H9 (cell line): Measurements from ENCODE around the gene NR2F1-AS1. TPM values are rescaled to one million over a fixed set of nuclear protein-coding genes. Genes with fewer than 3 reads are reported as not detected.

Experiments used
- DNase-seq: peaks from one replicate; pipeline ENCODE4 v3.0.0-alpha.2; 2017
- H2AFZ ChIP-seq: one replicate; pipeline ENCODE4 v1.6.1; 2013; ENCODE audit warnings: mild to moderate bottlenecking, low read length, control low read depth, moderate library complexity
- H2AK5ac ChIP-seq: 2 replicates; pipeline ENCODE4 v1.6.1; 2013; ENCODE audit warnings: low read length, control low read depth, mixed read lengths; ENCODE audit not compliant: insufficient read length
- H2BK120ac ChIP-seq: one replicate; pipeline ENCODE4 v1.6.1; 2013; ENCODE audit warnings: low read depth, mild to moderate bottlenecking, low read length, control low read depth, inconsistent platforms; ENCODE audit not compliant: poor library complexity, severe bottlenecking
- H2BK12ac ChIP-seq: 2 replicates; pipeline ENCODE4 v1.6.1; 2013; ENCODE audit warnings: low read length, control low read depth, mixed read lengths, low read depth; ENCODE audit not compliant: insufficient read length
- H2BK15ac ChIP-seq: 2 replicates; pipeline ENCODE4 v1.6.1; 2013; ENCODE audit warnings: low read depth, low read length, control low read depth
- H2BK20ac ChIP-seq: one replicate; pipeline ENCODE4 v1.6.1; 2013; ENCODE audit warnings: low read depth, mild to moderate bottlenecking, low read length, control low read depth, inconsistent platforms; ENCODE audit not compliant: poor library complexity, severe bottlenecking
- H2BK5ac ChIP-seq: 2 replicates; pipeline ENCODE4 v1.6.1; 2013; ENCODE audit warnings: low read length, control low read depth, mixed read lengths; ENCODE audit not compliant: insufficient read length
- H3K14ac ChIP-seq: 2 replicates; pipeline ENCODE4 v1.6.1; 2013; ENCODE audit warnings: low read length, control low read depth; ENCODE audit not compliant: insufficient read depth
- H3K18ac ChIP-seq: 2 replicates; pipeline ENCODE4 v1.6.1; 2013; ENCODE audit warnings: low read depth, mild to moderate bottlenecking, mixed read lengths, low read length, control low read depth; ENCODE audit not compliant: insufficient read length
- H3K23ac ChIP-seq: 2 replicates; pipeline ENCODE4 v1.6.1; 2013; ENCODE audit warnings: low read length, control low read depth, mixed read lengths, low read depth; ENCODE audit not compliant: insufficient read length
- H3K23me2 ChIP-seq: 2 replicates; pipeline ENCODE4 v1.6.1; 2013; ENCODE audit warnings: low read depth, mild to moderate bottlenecking, mixed read lengths, low read length, control low read depth; ENCODE audit not compliant: insufficient read length, poor library complexity, severe bottlenecking
- H3K27ac ChIP-seq: 2 replicates; pipeline ENCODE4 v1.5.1; 2013; ENCODE audit warnings: low read length, control low read depth, mixed read lengths, low read depth; ENCODE audit not compliant: insufficient read length
- H3K27me3 ChIP-seq: 2 replicates; pipeline ENCODE4 v1.6.1; 2013; ENCODE audit warnings: low read length, control low read depth, inconsistent platforms; ENCODE audit not compliant: insufficient read depth
- H3K4ac ChIP-seq: 2 replicates; pipeline ENCODE4 v1.6.1; 2013; ENCODE audit warnings: low read depth, mild to moderate bottlenecking, control low read depth, inconsistent platforms, low read length, moderate library complexity
- H3K4me1 ChIP-seq: 2 replicates; pipeline ENCODE4 v1.6.1; 2013; ENCODE audit warnings: low read length, control low read depth, inconsistent platforms; ENCODE audit not compliant: insufficient read depth
- H3K4me2 ChIP-seq: 2 replicates; pipeline ENCODE4 v1.6.1; 2013; ENCODE audit warnings: low read length, control low read depth, mixed read lengths; ENCODE audit not compliant: insufficient read length, insufficient read depth
- H3K56ac ChIP-seq: 2 replicates; pipeline ENCODE4 v1.6.1; 2013; ENCODE audit warnings: low read depth, mild to moderate bottlenecking, mixed read lengths, low read length, control low read depth; ENCODE audit not compliant: insufficient read length
- H3K79me1 ChIP-seq: 2 replicates; pipeline ENCODE4 v1.6.1; 2013; ENCODE audit warnings: low read depth, mild to moderate bottlenecking, moderate library complexity, low read length, control low read depth, inconsistent platforms; ENCODE audit not compliant: insufficient read depth, poor library complexity, severe bottlenecking
- H3K79me2 ChIP-seq: 2 replicates; pipeline ENCODE4 v1.6.1; 2013; ENCODE audit warnings: low read length, control low read depth, inconsistent platforms; ENCODE audit not compliant: insufficient read depth
- H3K9ac ChIP-seq: 2 replicates; pipeline ENCODE4 v1.6.1; 2013; ENCODE audit warnings: low read length, control low read depth, mixed read lengths; ENCODE audit not compliant: insufficient read length; ENCODE audit errors: extremely low read depth
- H3K9me3 ChIP-seq: one replicate; pipeline ENCODE4 v1.6.1; 2013; ENCODE audit warnings: low read depth, low read length, inconsistent platforms; ENCODE audit not compliant: control insufficient read depth
- H3T11ph ChIP-seq: one replicate; pipeline ENCODE4 v1.6.1; 2013; ENCODE audit warnings: mild to moderate bottlenecking, low read length, control low read depth, inconsistent platforms
- H4K20me1 ChIP-seq: one replicate; pipeline ENCODE4 v1.6.1; 2013; ENCODE audit not compliant: control insufficient read depth, insufficient read length, insufficient read depth
- H4K5ac ChIP-seq: 2 replicates; pipeline ENCODE4 v1.6.1; 2013; ENCODE audit warnings: low read depth, mild to moderate bottlenecking, mixed read lengths, low read length, control low read depth; ENCODE audit not compliant: insufficient read length
- H4K8ac ChIP-seq: replicated peaks from 2 replicates; pipeline ENCODE4 v1.6.1; 2013; ENCODE audit warnings: low read length, control low read depth, mixed read lengths, low read depth; ENCODE audit not compliant: insufficient read length
- H4K91ac ChIP-seq: 2 replicates; pipeline ENCODE4 v1.6.1; 2013; ENCODE audit warnings: low read depth, mild to moderate bottlenecking, moderate library complexity, mixed read lengths, low read length, control low read depth; ENCODE audit not compliant: insufficient read length
- H3K27ac Mint-ChIP-seq, 3 experiments: 2 replicates in 2 of 3; 3 replicates in 1 of 3; pipeline ENCODE4 v1.8.0; 2020 to 2021; ENCODE audit warnings: mixed read lengths in 3 of 3, mild to moderate bottlenecking in 1 of 3, moderate library complexity in 1 of 3
- H3K27me3 Mint-ChIP-seq: 2 replicates; pipeline ENCODE4 v1.8.0; 2021; ENCODE audit warnings: low read depth, mild to moderate bottlenecking, moderate library complexity, mixed read lengths
- H3K36me3 Mint-ChIP-seq, 3 experiments: 2 replicates in 2 of 3; 3 replicates in 1 of 3; pipeline ENCODE4 v1.8.0; 2020 to 2021; ENCODE audit warnings: low read depth in 3 of 3, mixed read lengths in 3 of 3; ENCODE audit not compliant: insufficient read depth in 1 of 3
- H3K4me1 Mint-ChIP-seq, 2 experiments: 2 replicates each; pipeline ENCODE4 v1.8.0; 2020; ENCODE audit warnings: mixed read lengths in 2 of 2
- H3K4me3 Mint-ChIP-seq, 2 experiments: 2 replicates in 1 of 2; 3 replicates in 1 of 2; pipeline ENCODE4 v1.8.0; 2020 to 2021; ENCODE audit warnings: mild to moderate bottlenecking in 2 of 2, mixed read lengths in 2 of 2, moderate library complexity in 1 of 2
- H3K9me3 Mint-ChIP-seq, 2 experiments: 2 replicates in 1 of 2; 3 replicates in 1 of 2; pipeline ENCODE4 v1.8.0; 2020; ENCODE audit warnings: mild to moderate bottlenecking in 2 of 2, mixed read lengths in 2 of 2, moderate library complexity in 1 of 2
- CTCF ChIP-seq: fragments of 200-600 bp; sonication (generic); conservative IDR thresholded peaks from 3 replicates; pipeline ENCODE4 v1.8.0; 2021; ENCODE audit warnings: antibody characterized with exemption, mild to moderate bottlenecking
- WGBS: extraction: QIAGEN DNeasy Blood & Tissue Kit; methylation state at CpG from one replicate; pipeline ENCODE4 v1.1.7; 2013; ENCODE audit warnings: missing lambda C conversion rate, low lambda C conversion rate, mixed read lengths; ENCODE audit not compliant: insufficient read length; ENCODE audit errors: extremely low coverage; 5-methylcytosine and 5-hydroxymethylcytosine counted together
- total RNA-seq: library from RNA; stranded (reverse); gene quantifications from 2 replicates; pipeline ENCODE4 v1.2.1, GENCODE V29; 2021

NR2F1-AS1 gene
- total RNA-seq, 1 experiment from 2014 or later, result 1.9 TPM

DNA sequence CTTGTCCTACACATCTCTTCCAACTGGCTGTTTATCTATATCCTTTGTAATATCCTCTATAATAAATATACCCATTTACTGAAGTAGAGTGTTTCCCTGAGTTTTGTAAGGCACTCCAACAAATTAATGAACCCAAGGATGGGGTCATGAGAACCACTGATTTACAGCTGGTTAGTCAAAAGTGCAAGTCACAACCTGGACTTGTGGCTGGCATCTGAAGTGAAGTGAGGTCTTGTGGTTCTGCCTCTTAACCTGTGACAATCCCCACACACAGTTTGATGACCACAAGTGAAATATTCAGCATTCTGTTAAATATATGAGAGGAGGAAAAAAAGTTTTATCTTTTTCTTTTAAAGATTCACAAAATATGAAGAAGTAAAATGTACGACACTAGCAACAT lies 126.1 kb downstream of the NR2F1-AS1 start:
- no peak overlapping the region for H2AFZ ChIP-seq
- H3K4ac ChIP-seq, result no peak overlapping the region
- no peak overlapping the region for H4K91ac ChIP-seq
- no peak for TF ChIP-seq CTCF
- no CpG with 5 or more reads among the region's 1 CpG for WGBS
- no peak overlapping the region for H2BK5ac ChIP-seq
- no peak overlapping the region for H3K9ac ChIP-seq
- H4K8ac ChIP-seq, result no peak overlapping the region
- H3K79me1 ChIP-seq, result no peaks in the 10 kb centered on the region
- H3K9me3 ChIP-seq, result no peaks in the 10 kb centered on the region
- H3K36me3 Mint-ChIP-seq, result peaks cover 0 to 4% (median 3%) of the 10 kb centered on the region in 3 experiments; a peak in 1 of 7 replicates
- no peak overlapping the region for H3K23ac ChIP-seq
- peak overlapping the region; percentile 90 for H2BK20ac ChIP-seq
- no peaks in the 10 kb centered on the region for H4K20me1 ChIP-seq
- no peak overlapping the region for H3K4me2 ChIP-seq
- peaks cover 12 to 14% of the 10 kb centered on the region in 2 experiments for H3K4me1 Mint-ChIP-seq
- H3K79me2 ChIP-seq, result no peaks in the 10 kb centered on the region
- H3K4me3 Mint-ChIP-seq, result no peak overlapping the region
- H3K27ac ChIP-seq, result no peak overlapping the region
- no peak overlapping the region for H2AK5ac ChIP-seq
- H3K4me1 ChIP-seq, result peaks cover 3% of the 10 kb centered on the region; the same call in 1 of the 2 replicates
- no peak overlapping the region for H2BK15ac ChIP-seq
- H3T11ph ChIP-seq, result no peak overlapping the region
- H3K14ac ChIP-seq, result no peak overlapping the region
- H3K27me3 ChIP-seq, result no peaks in the 10 kb centered on the region
- no peak overlapping the region for H4K5ac ChIP-seq
- H3K27me3 Mint-ChIP-seq, result no peaks in the 10 kb centered on the region; the same call in 1 of the 2 replicates
- H3K27ac Mint-ChIP-seq, result no peak overlapping the region
- H3K56ac ChIP-seq, result no peak overlapping the region
- no peak overlapping the region for H2BK12ac ChIP-seq
- H3K23me2 ChIP-seq, result no peaks in the 10 kb centered on the region
- no peak overlapping the region for H3K18ac ChIP-seq
- H2BK120ac ChIP-seq, result no peak overlapping the region
- H3K9me3 Mint-ChIP-seq, result peaks cover 4 to 6% of the 10 kb centered on the region in 2 experiments; a peak in 2 of 5 replicates
- no peak for DNase-seq
